Left ventricle myocardium inferior (tissue), 1 donor: Measurements from ENCODE around the gene SAMD15. TPM values are rescaled to one million over a fixed set of nuclear protein-coding genes. Genes with fewer than 3 reads are reported as not detected.

Experiments used
- DNase-seq: peaks from one replicate; pipeline ENCODE4 v3.0.0-alpha.2; 2020
- H3K27ac ChIP-seq: fragments of 200-600 bp; replicated peaks from 2 replicates; pipeline ENCODE4 v1.8.0; 2021
- H3K27me3 ChIP-seq: fragments of 200-600 bp; 2 replicates; pipeline ENCODE4 v1.8.0; 2021; ENCODE audit warnings: low read depth
- H3K36me3 ChIP-seq: fragments of 200-600 bp; 2 replicates; pipeline ENCODE4 v1.8.0; 2021
- H3K4me1 ChIP-seq: fragments of 200-600 bp; 2 replicates; pipeline ENCODE4 v1.8.0; 2021
- H3K4me3 ChIP-seq: fragments of 200-600 bp; 2 replicates; pipeline ENCODE4 v1.8.0; 2021; ENCODE audit warnings: mild to moderate bottlenecking, moderate library complexity
- H3K9me3 ChIP-seq: fragments of 200-600 bp; replicated peaks from 2 replicates; pipeline ENCODE4 v1.8.0; 2021
- CTCF ChIP-seq: fragments of 200-600 bp; IDR thresholded peaks from 2 replicates; pipeline ENCODE4 v1.8.0; 2021; ENCODE audit warnings: antibody characterized with exemption, mild to moderate bottlenecking, borderline replicate concordance
- intact Hi-C: fragments of 100-400 bp; cut with micrococcal nuclease; formaldehyde crosslinking; loops from one replicate; pipeline ENCODE4 v1.11.0; 2022
- total RNA-seq: library from RNA; stranded (reverse); fragmentation: NEBNext Ultra II Directional; extraction: Animal tissue kit (Norgen Biotek cat#: 25700); gene quantifications from one replicate; pipeline ENCODE4 v1.2.1, GENCODE V29; 2021
- donor health status: DM: no; HTN: yes; CAD: no; lungs with severe emphysema.

The SAMD15 gene
- total RNA-seq, 1 donor from 2014 or later = 0.08 TPM

- Histone ChIP-seq H3K27ac (peak overlapping the region; percentile 89), H3K9me3 (no peaks in the 10 kb centered on the region), H3K4me1 (peaks cover 28% of the 10 kb centered on the region), H3K36me3 (no peaks in the 10 kb centered on the region), H3K27me3 (no peaks in the 10 kb centered on the region), H3K4me3 (peak overlapping the region; percentile 91)
- peak; percentile 16 for DNase-seq
- intact Hi-C loops = no loop called here
- no peak for TF ChIP-seq CTCF
Measured at GRCh38 chr14:77375973-77376770, 1.0 kb upstream of the SAMD15 start.

- H3K4me1 ChIP-seq = peaks cover 25% of the 10 kb centered on the region
- H3K9me3 ChIP-seq = no peaks in the 10 kb centered on the region
- peak overlapping the region; percentile 89 for H3K27ac ChIP-seq
- no peaks in the 10 kb centered on the region for H3K27me3 ChIP-seq
- no peaks in the 10 kb centered on the region for H3K36me3 ChIP-seq
- H3K4me3 ChIP-seq = peak overlapping the region; percentile 91
- DNase-seq = no peak
- intact Hi-C loops = no loop called here
- no peak for TF ChIP-seq CTCF
Measured at GRCh38 chr14:77377502-77377844, 294 bp downstream of the SAMD15 start.

- intact Hi-C loops = no loop called here
- Histone ChIP-seq H3K27ac (no peak overlapping the region), H3K9me3 (no peaks in the 10 kb centered on the region), H3K4me1 (peaks cover 23% of the 10 kb centered on the region), H3K36me3 (no peaks in the 10 kb centered on the region), H3K4me3 (no peak overlapping the region), H3K27me3 (no peaks in the 10 kb centered on the region)
- TF ChIP-seq CTCF = no peak
- no peak for DNase-seq
Measured at GRCh38 chr14:77378701-77379100, 1.5 kb downstream of the SAMD15 start.

- no peaks in the 10 kb centered on the region for H3K9me3 ChIP-seq
- H3K4me1 ChIP-seq = no peaks in the 10 kb centered on the region
- no peaks in the 10 kb centered on the region for H3K27me3 ChIP-seq
- no peak overlapping the region for H3K27ac ChIP-seq
- no peak overlapping the region for H3K4me3 ChIP-seq
- no peak for DNase-seq
- TF ChIP-seq CTCF = no peak
- no peaks in the 10 kb centered on the region for H3K36me3 ChIP-seq
- intact Hi-C loops = no loop called here
Measured at GRCh38 chr14:77390188-77390587, 13.0 kb downstream of the SAMD15 start.

GRCh38 chr14:77400216-77400615 lies 23.0 kb downstream of the SAMD15 start:
- Histone ChIP-seq H3K27me3 (no peaks in the 10 kb centered on the region), H3K27ac (no peak overlapping the region), H3K4me3 (no peak overlapping the region), H3K4me1 (no peaks in the 10 kb centered on the region), H3K9me3 (no peaks in the 10 kb centered on the region), H3K36me3 (no peaks in the 10 kb centered on the region)
- no peak for TF ChIP-seq CTCF
- intact Hi-C loops = no loop called here
- no peak for DNase-seq
